ENCODE data around the gene NRCAM. TPM values are rescaled to one million over a fixed set of nuclear protein-coding genes. Genes with fewer than 3 reads are reported as not detected.

Gene NRCAM
- total RNA-seq, 1 donor from 2014 or later, result 0.53 TPM

- H3K27me3 ChIP-seq, result no peaks in the 10 kb centered on the region
- no peaks in the 10 kb centered on the region for H3K4me1 ChIP-seq
- no peak overlapping the region for H3K4me3 ChIP-seq
- no peaks in the 10 kb centered on the region for H3K36me3 ChIP-seq
- DNase-seq (ENCODE audit: low spot score in 2 of 2), result no peak
- no peak for TF ChIP-seq CTCF (IDR thresholded peaks at IDR 0.05)
- no peak overlapping the region for H3K27ac ChIP-seq
- H3K9me3 ChIP-seq, result no peaks in the 10 kb centered on the region
- intact Hi-C loops (cut with DNase I), result no loop called here
Observed at GRCh38 chr7:108316708-108317107, 139.5 kb downstream of the NRCAM start.

- H3K4me1 ChIP-seq, result no peaks in the 10 kb centered on the region
- H3K4me3 ChIP-seq, result no peak overlapping the region
- H3K27ac ChIP-seq, result no peak overlapping the region
- TF ChIP-seq CTCF (IDR thresholded peaks at IDR 0.05), result no peak
- intact Hi-C loops (cut with DNase I), result no loop called here
- no peak for DNase-seq (ENCODE audit: low spot score in 2 of 2)
- no peaks in the 10 kb centered on the region for H3K9me3 ChIP-seq
- H3K27me3 ChIP-seq, result no peaks in the 10 kb centered on the region
- no peaks in the 10 kb centered on the region for H3K36me3 ChIP-seq
Observed at GRCh38 chr7:108314551-108314950, 141.7 kb downstream of the NRCAM start.

GRCh38 chr7:108314049-108314448 lies 142.2 kb downstream of the NRCAM start:
- TF ChIP-seq CTCF (IDR thresholded peaks at IDR 0.05), result no peak

GRCh38 chr7:108313086-108313485 lies 143.2 kb downstream of the NRCAM start:
- no peak overlapping the region for H3K4me3 ChIP-seq
- no peak for TF ChIP-seq CTCF (IDR thresholded peaks at IDR 0.05)
- H3K36me3 ChIP-seq, result no peaks in the 10 kb centered on the region
- H3K27ac ChIP-seq, result no peak overlapping the region
- H3K27me3 ChIP-seq, result no peaks in the 10 kb centered on the region
- no peaks in the 10 kb centered on the region for H3K9me3 ChIP-seq
- intact Hi-C loops (cut with DNase I), result no loop called here
- no peak for DNase-seq (ENCODE audit: low spot score in 2 of 2)
- H3K4me1 ChIP-seq, result no peaks in the 10 kb centered on the region

More at GRCh38 chr7:108314049-108314448, 142.2 kb downstream of the NRCAM start:
- no peaks in the 10 kb centered on the region for H3K9me3 ChIP-seq
- intact Hi-C loops (cut with DNase I), result no loop called here
- no peak overlapping the region for H3K4me3 ChIP-seq
- no peaks in the 10 kb centered on the region for H3K4me1 ChIP-seq
- H3K27ac ChIP-seq, result no peak overlapping the region
- H3K27me3 ChIP-seq, result no peaks in the 10 kb centered on the region
- no peak for DNase-seq (ENCODE audit: low spot score in 2 of 2)
- no peaks in the 10 kb centered on the region for H3K36me3 ChIP-seq

- no peak for DNase-seq (ENCODE audit: low spot score in 2 of 2)
- no peak for TF ChIP-seq CTCF (IDR thresholded peaks at IDR 0.05)
- Histone ChIP-seq H3K27ac (no peak overlapping the region), H3K4me3 (no peak overlapping the region), H3K27me3 (no peaks in the 10 kb centered on the region), H3K36me3 (no peaks in the 10 kb centered on the region), H3K9me3 (no peaks in the 10 kb centered on the region), H3K4me1 (no peaks in the 10 kb centered on the region)
- intact Hi-C loops (cut with DNase I), result no loop called here
Observed at GRCh38 chr7:108311446-108312168, 144.6 kb downstream of the NRCAM start.

All from ascending aorta (tissue), 2 donors.